ENCODE data around the gene NTM.

DNA sequence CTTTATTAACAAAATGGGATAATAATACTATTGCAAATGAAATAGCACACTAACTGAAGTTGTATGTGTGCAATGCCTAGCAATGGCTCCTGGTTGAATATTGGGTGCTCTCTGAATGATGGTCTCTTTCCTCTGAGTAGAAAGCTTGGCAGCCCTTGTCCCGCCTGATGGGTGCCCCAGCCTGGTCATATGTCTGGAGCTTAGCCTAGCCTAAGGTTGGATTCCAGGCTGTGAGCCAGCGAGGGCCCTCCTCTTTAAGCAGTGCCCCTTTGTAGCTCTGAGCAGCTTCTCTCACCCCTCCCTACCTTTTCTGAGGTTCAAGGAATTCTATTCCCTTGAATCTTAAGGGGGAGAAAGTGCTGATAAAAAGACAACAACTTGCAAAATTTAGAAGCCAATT lies 499.9 kb downstream of the NTM start:
- no peak for TF ChIP-seq POLR2AphosphoS5 (IDR thresholded peaks at IDR 0.05; ENCODE audit: low read depth, low read length)
- no peak for TF ChIP-seq TAF1 (IDR thresholded peaks at IDR 0.05; ENCODE audit: low read depth, low read length)
- TF ChIP-seq SPI1 (IDR thresholded peaks at IDR 0.05; ENCODE audit: low read depth, low read length): no peak
- TF ChIP-seq POLR2A (IDR thresholded peaks at IDR 0.05; ENCODE audit: low read depth, low read length): no peak
- TF ChIP-seq POU2F2 (IDR thresholded peaks at IDR 0.05; ENCODE audit: low read depth, low read length): no peak

All from GM12891 (cell line).